ENCODE measurements around the gene KRT17. TPM values are rescaled to one million over a fixed set of nuclear protein-coding genes. Genes with fewer than 3 reads are reported as not detected.
"Not testable (repeated sequence)": the region's sequence is repeated elsewhere in the genome, so short reads cannot be mapped to it uniquely, and the experiment has no call there.

Gene KRT17
- total RNA-seq, 1 donor from 2014 or later: 216 TPM

DNA sequence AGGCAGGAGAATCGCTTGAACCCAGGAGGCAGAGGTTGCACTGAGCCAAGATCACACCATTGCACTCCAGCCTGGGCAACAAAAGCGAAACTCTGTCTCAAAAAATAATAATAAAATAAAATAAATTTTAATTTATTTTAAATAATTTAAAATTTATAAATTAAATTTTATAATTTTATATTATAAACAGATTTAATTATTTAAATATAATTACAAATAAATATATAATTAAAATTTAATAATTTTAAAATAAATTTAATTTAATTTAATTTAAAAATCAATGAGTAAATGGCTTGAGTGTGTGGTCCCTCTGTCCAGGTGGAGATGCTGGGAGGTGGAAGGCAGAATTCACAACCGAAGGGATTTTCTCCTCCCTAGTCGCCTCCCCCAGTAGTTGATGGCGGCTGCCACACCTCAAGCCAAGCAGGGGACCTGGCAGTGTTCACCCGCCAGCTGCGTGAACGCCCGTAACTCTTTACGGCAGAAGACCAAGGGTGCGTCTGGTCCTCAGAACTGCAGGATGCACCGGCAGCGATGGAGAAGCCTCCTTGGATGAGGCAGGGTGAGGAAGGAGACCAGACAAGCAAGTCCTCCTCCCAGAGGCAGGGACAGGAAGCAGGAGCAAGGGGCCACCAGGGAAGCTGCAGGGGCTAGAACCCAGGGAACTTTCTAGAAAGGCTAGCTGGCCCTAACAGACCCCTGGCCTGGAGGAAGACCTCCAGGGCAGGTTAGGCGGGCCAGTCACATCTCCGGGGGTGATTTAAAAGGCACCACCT lies 22.9 kb upstream of the KRT17 start:
- Histone ChIP-seq H3K27me3 (ENCODE audit: control insufficient read depth, insufficient read depth, low read length) (no peaks in the 10 kb centered on the region), H3K4me3 (ENCODE audit: low read depth, low read length) (no peak overlapping the region), H3K36me3 (ENCODE audit: control insufficient read depth, insufficient read depth, low read length) (no peaks in the 10 kb centered on the region)
- no peak for TF ChIP-seq CTCF (IDR thresholded peaks at IDR 0.05; ENCODE audit: insufficient read depth, low read length, poor library complexity, severe bottlenecking)
- no peak for DNase-seq (ENCODE audit: low read depth)

DNA sequence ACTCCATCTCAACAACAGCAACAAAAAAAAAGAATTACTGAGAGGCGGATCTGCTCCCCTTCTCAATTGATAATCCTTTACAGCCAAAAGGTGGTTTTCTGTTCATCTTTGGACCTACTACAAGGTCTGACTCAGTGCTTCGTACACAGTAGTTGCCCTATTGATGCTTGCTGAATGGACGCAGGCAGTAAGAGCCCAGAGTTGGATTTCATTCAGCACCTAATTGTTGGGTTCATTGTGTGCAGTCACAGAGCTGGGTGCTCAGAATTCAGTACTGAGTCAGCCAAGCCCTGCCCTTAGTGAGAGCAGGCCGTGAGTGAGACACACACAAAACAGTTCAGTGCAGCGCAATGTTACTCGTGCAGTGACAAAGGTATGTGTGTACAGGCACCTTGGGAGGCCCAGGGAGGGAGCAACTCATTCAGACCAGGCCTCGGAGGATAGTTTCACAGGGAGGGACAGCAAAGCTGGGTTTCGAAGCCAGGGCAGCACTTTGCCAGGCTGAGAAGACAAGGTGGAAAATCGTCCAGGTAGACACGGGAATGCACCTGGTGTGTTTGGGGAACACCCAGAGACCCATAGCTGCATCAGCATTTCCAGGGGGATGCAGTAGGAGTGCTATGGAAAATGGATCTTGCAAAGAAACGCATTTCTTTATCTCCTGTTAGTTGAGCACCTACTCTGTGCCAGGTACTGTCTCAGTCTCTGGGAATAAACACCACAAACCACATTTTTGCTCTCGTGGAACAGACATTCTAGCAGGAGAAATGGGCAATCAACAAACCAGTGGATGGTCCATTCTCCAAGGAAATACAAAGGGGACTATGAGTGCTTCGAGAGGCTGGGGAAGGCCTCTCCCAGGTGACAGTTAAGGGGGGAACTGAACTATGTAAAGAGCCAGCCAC lies 18.1 kb upstream of the KRT17 start:
- no peaks in the 10 kb centered on the region for H3K36me3 ChIP-seq (ENCODE audit: control insufficient read depth, insufficient read depth, low read length)
- H3K4me3 ChIP-seq (ENCODE audit: low read depth, low read length): no peak overlapping the region
- DNase-seq (ENCODE audit: low read depth): no peak
- no peaks in the 10 kb centered on the region for H3K27me3 ChIP-seq (ENCODE audit: control insufficient read depth, insufficient read depth, low read length)
- TF ChIP-seq CTCF (IDR thresholded peaks at IDR 0.05; ENCODE audit: insufficient read depth, low read length, poor library complexity, severe bottlenecking): no peak

GRCh38 chr17:41640596-41640995 lies 16.2 kb upstream of the KRT17 start:
- not testable (repeated sequence) for DNase-seq (ENCODE audit: low read depth); H3K27me3 ChIP-seq (ENCODE audit: control insufficient read depth, insufficient read depth, low read length); H3K4me3 ChIP-seq (ENCODE audit: low read depth, low read length); H3K36me3 ChIP-seq (ENCODE audit: control insufficient read depth, insufficient read depth, low read length)

GRCh38 chr17:41639492-41640473 lies 15.4 kb upstream of the KRT17 start:
- no peak for TF ChIP-seq CTCF (IDR thresholded peaks at IDR 0.05; ENCODE audit: insufficient read depth, low read length, poor library complexity, severe bottlenecking)
- H3K36me3 ChIP-seq (ENCODE audit: control insufficient read depth, insufficient read depth, low read length): no peaks in the 10 kb centered on the region
- DNase-seq (ENCODE audit: low read depth): no peak
- H3K27me3 ChIP-seq (ENCODE audit: control insufficient read depth, insufficient read depth, low read length): no peaks in the 10 kb centered on the region
- H3K4me3 ChIP-seq (ENCODE audit: low read depth, low read length): no peak overlapping the region

DNA sequence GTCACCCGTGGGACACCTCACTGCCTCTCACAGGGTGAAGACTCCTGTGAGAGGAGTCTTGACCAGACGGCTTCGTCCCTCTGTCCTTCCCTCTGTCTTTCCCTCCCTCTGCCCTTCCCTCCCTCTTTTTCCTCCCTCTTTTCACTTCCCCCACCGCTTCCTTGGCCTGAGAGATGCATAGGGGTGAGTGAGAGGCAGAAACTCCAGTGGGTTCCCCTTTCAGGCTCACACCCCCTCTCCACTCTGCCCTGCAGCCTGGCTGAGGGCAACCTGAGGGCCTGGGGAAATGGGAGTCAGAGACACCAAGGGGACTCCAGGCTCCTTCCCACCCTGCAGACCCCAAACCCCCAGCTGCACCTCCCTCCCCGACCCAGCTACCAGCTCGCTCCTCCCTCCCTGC lies 14.6 kb upstream of the KRT17 start:
- Histone ChIP-seq H3K27me3 (ENCODE audit: control insufficient read depth, insufficient read depth, low read length) (no peaks in the 10 kb centered on the region), H3K4me3 (ENCODE audit: low read depth, low read length) (no peak overlapping the region), H3K36me3 (ENCODE audit: control insufficient read depth, insufficient read depth, low read length) (no peaks in the 10 kb centered on the region)
- no peak for TF ChIP-seq CTCF (IDR thresholded peaks at IDR 0.05; ENCODE audit: insufficient read depth, low read length, poor library complexity, severe bottlenecking)
- DNase-seq (ENCODE audit: low read depth): no peak
